IMR-90 (cell line): ENCODE results near the gene NRP2. TPM values are rescaled to one million over a fixed set of nuclear protein-coding genes. Genes with fewer than 3 reads are reported as not detected.

Experiments used
- ATAC-seq: fragments of 200-7000 bp; cut with Tn5 transposase; 2 replicates; pipeline ENCODE4 v1.9.1; 2020; ENCODE audit warnings: low read depth, mild to moderate bottlenecking, moderate library complexity
- BruUV-seq: library from RNA; stranded (reverse); fragments of 400-500 nt; replicated peaks from 2 replicates; lab custom pipeline; 2021; lab: Mats Ljungman, UMichigan
- CTCF ChIA-PET: fragments of 300-600 bp; formaldehyde crosslinking; extraction: SDS; loops from one replicate; lab custom pipeline; 2021; ENCODE audit warnings: antibody characterized with exemption; lab: Yijun Ruan, JAX
- POLR2A ChIA-PET: fragments of 300-600 bp; sonication (Branson Sonifier 250); formaldehyde crosslinking; loops from one replicate; lab custom pipeline; 2022; ENCODE audit warnings: antibody characterized with exemption; ENCODE audit not compliant: unreplicated experiment; lab: Charles Lee
- DNase-seq: peaks from one replicate; pipeline ENCODE4 v3.0.0; 2013
- H2AFZ ChIP-seq: replicated peaks from 2 replicates; pipeline ENCODE3; 2013; ENCODE audit warnings: low read length, mild to moderate bottlenecking; ENCODE audit not compliant: poor library complexity
- H2AK5ac ChIP-seq: 2 replicates; pipeline ENCODE4 v1.6.1; 2013; ENCODE audit warnings: low read depth, low read length, inconsistent platforms
- H2AK9ac ChIP-seq: replicated peaks from 2 replicates; pipeline ENCODE3; 2013; ENCODE audit warnings: mild to moderate bottlenecking, low read depth, low read length, moderate library complexity; ENCODE audit not compliant: poor library complexity
- H2BK120ac ChIP-seq: 2 replicates; pipeline ENCODE4 v1.6.1; 2013; ENCODE audit warnings: low read depth, low read length, inconsistent platforms
- H2BK15ac ChIP-seq: 3 replicates; pipeline ENCODE4 v1.6.1; 2013; ENCODE audit warnings: low read depth, low read length, inconsistent platforms
- H2BK20ac ChIP-seq: 2 replicates; pipeline ENCODE4 v1.6.1; 2013; ENCODE audit warnings: low read depth, mild to moderate bottlenecking, inconsistent platforms, low read length, moderate library complexity
- H2BK5ac ChIP-seq: 2 replicates; pipeline ENCODE4 v1.6.1; 2013; ENCODE audit warnings: mild to moderate bottlenecking, low read depth, low read length, inconsistent platforms; ENCODE audit not compliant: poor library complexity, severe bottlenecking
- H3K14ac ChIP-seq: replicated peaks from 2 replicates; pipeline ENCODE4 v1.6.1; 2013; ENCODE audit warnings: low read depth, low read length, inconsistent platforms
- H3K18ac ChIP-seq: 2 replicates; pipeline ENCODE4 v1.6.1; 2013; ENCODE audit warnings: low read depth, low read length, control low read depth
- H3K23ac ChIP-seq: 2 replicates; pipeline ENCODE4 v1.6.1; 2013; ENCODE audit warnings: low read depth, low read length, inconsistent platforms
- H3K27ac ChIP-seq: 2 replicates; pipeline ENCODE4 v1.5.1; 2013; ENCODE audit warnings: mild to moderate bottlenecking, control low read depth, low read length; ENCODE audit not compliant: insufficient read depth
- H3K27me3 ChIP-seq: 2 replicates; pipeline ENCODE4 v1.6.1; 2013; ENCODE audit warnings: low read length; ENCODE audit not compliant: control insufficient read depth, insufficient read depth
- H3K36me3 ChIP-seq: 2 replicates; pipeline ENCODE4 v1.6.1; 2013; ENCODE audit warnings: low read length, mixed read lengths; ENCODE audit not compliant: control insufficient read depth, insufficient read depth
- H3K4ac ChIP-seq: 2 replicates; pipeline ENCODE4 v1.6.1; 2013; ENCODE audit warnings: low read depth, low read length, inconsistent platforms
- H3K4me1 ChIP-seq: 2 replicates; pipeline ENCODE4 v1.6.1; 2013; ENCODE audit warnings: low read length, mixed read lengths; ENCODE audit not compliant: control insufficient read depth, insufficient read depth
- H3K4me2 ChIP-seq: 2 replicates; pipeline ENCODE4 v1.6.1; 2013; ENCODE audit warnings: low read depth, mild to moderate bottlenecking, control low read depth, low read length, moderate library complexity
- H3K4me3 ChIP-seq: 2 replicates; pipeline ENCODE4 v1.5.1; 2013; ENCODE audit warnings: low read depth, mild to moderate bottlenecking, control low read depth, low read length, moderate library complexity; ENCODE audit not compliant: insufficient read depth
- H3K56ac ChIP-seq: 2 replicates; pipeline ENCODE4 v1.6.1; 2013; ENCODE audit warnings: low read length, inconsistent platforms; ENCODE audit not compliant: insufficient read depth; ENCODE audit errors: extremely low read depth
- H3K79me1 ChIP-seq, 2 experiments: 2 replicates each; pipeline ENCODE4 v1.6.1; 2013; ENCODE audit warnings: low read length in 2 of 2, inconsistent platforms in 1 of 2, low read depth in 1 of 2
- H3K9ac ChIP-seq: 2 replicates; pipeline ENCODE4 v1.6.1; 2013; ENCODE audit warnings: low read depth, low read length, control low read depth
- H3K9me1 ChIP-seq: 2 replicates; pipeline ENCODE4 v1.6.1; 2013; ENCODE audit warnings: low read length, inconsistent platforms; ENCODE audit not compliant: insufficient read depth
- H3K9me3 ChIP-seq: 2 replicates; pipeline ENCODE4 v1.6.1; 2013; ENCODE audit warnings: low read length; ENCODE audit not compliant: control insufficient read depth, insufficient read depth
- H4K20me1 ChIP-seq: 2 replicates; pipeline ENCODE4 v1.6.1; 2013; ENCODE audit warnings: low read length, inconsistent platforms; ENCODE audit not compliant: insufficient read depth
- H4K5ac ChIP-seq: 2 replicates; pipeline ENCODE4 v1.6.1; 2013; ENCODE audit warnings: mild to moderate bottlenecking, low read depth, low read length, control low read depth
- H4K8ac ChIP-seq, 2 experiments: 2 replicates each; pipeline ENCODE4 v1.6.1; 2013; ENCODE audit warnings: low read depth in 2 of 2, low read length in 2 of 2, control low read depth in 1 of 2, inconsistent platforms in 1 of 2
- H4K91ac ChIP-seq: 2 replicates; pipeline ENCODE4 v1.6.1; 2013; ENCODE audit warnings: low read depth, low read length, inconsistent platforms; ENCODE audit not compliant: insufficient read depth
- BHLHE40 ChIP-seq: fragments of 150-350 bp; IDR thresholded peaks from 2 replicates; pipeline ENCODE4 v1.6.1; 2016; ENCODE audit warnings: mild to moderate bottlenecking, low read depth, low read length
- CEBPB ChIP-seq: IDR thresholded peaks from 2 replicates; pipeline ENCODE4 v1.6.1; 2012; ENCODE audit warnings: low read depth, low read length, improper control_type of control experiment
- CHD1 ChIP-seq: IDR thresholded peaks from 2 replicates; pipeline ENCODE4 v1.6.1; 2012; ENCODE audit warnings: low read depth, low read length, improper control_type of control experiment
- ELK1 ChIP-seq: fragments of 150-350 bp; IDR thresholded peaks from 2 replicates; pipeline ENCODE4 v1.6.1; 2016; ENCODE audit warnings: low read depth, mild to moderate bottlenecking, low read length, moderate library complexity, borderline replicate concordance
- FOS ChIP-seq: fragments of 150-350 bp; IDR thresholded peaks from 2 replicates; pipeline ENCODE4 v1.6.1; 2016; ENCODE audit warnings: low read depth, low read length
- MAFK ChIP-seq: IDR thresholded peaks from 2 replicates; pipeline ENCODE4 v1.6.1; 2012; ENCODE audit warnings: low read depth, low read length, improper control_type of control experiment
- MAZ ChIP-seq: IDR thresholded peaks from 2 replicates; pipeline ENCODE4 v1.6.1; 2012; ENCODE audit warnings: low read depth, mild to moderate bottlenecking, low read length, improper control_type of control experiment, moderate library complexity, borderline replicate concordance
- MXI1 ChIP-seq: IDR thresholded peaks from 2 replicates; pipeline ENCODE4 v1.6.1; 2012; ENCODE audit warnings: low read depth, mild to moderate bottlenecking, low read length, moderate library complexity, borderline replicate concordance
- NFE2L2 ChIP-seq: fragments of 150-350 bp; IDR thresholded peaks from 2 replicates; pipeline ENCODE4 v1.6.1; 2016; ENCODE audit warnings: low read depth, mild to moderate bottlenecking, low read length
- POLR2A ChIP-seq: IDR thresholded peaks from 2 replicates; pipeline ENCODE4 v1.6.1; 2012; ENCODE audit warnings: mild to moderate bottlenecking, low read depth, low read length
- RAD21 ChIP-seq: IDR thresholded peaks from 2 replicates; pipeline ENCODE4 v1.6.1; 2012; ENCODE audit warnings: low read length, improper control_type of control experiment
- RCOR1 ChIP-seq: IDR thresholded peaks from 2 replicates; pipeline ENCODE4 v1.6.1; 2012; ENCODE audit warnings: mild to moderate bottlenecking, low read length, improper control_type of control experiment; ENCODE audit not compliant: insufficient replicate concordance
- RFX5 ChIP-seq: IDR thresholded peaks from 2 replicates; pipeline ENCODE4 v1.8.0; 2012; ENCODE audit warnings: low read depth, mild to moderate bottlenecking, low read length, moderate library complexity
- SMC3 ChIP-seq: fragments of 150-350 bp; IDR thresholded peaks from 2 replicates; pipeline ENCODE4 v1.6.1; 2016; ENCODE audit warnings: low read depth, mild to moderate bottlenecking, antibody characterized with exemption, low read length, moderate library complexity
- WGBS, 2 experiments: methylation state at CpG; one replicate each; pipeline versions ENCODE4 v1.1.5 to v1.1.7; 2013; ENCODE audit warnings: missing lambda C conversion rate in 2 of 2; ENCODE audit not compliant: insufficient read length in 1 of 2; ENCODE audit errors: extremely low coverage in 2 of 2; 5-methylcytosine and 5-hydroxymethylcytosine counted together
- dilution Hi-C: fragments of 300-500 bp; cut with HindIII; formaldehyde crosslinking; loops from one replicate; pipeline ENCODE4 v1.14.3; 2018; ENCODE audit warnings: low sequenced_read_pairs; ENCODE audit not compliant: unreplicated experiment
- in situ Hi-C: fragments of 300-500 bp; cut with MboI; formaldehyde crosslinking; loops from 3 replicates; pipeline ENCODE4 v1.14.3; 2019; ENCODE audit warnings: low sequenced_read_pairs, inconsistent platforms, mixed read lengths
- intact Hi-C: fragments of 100-400 bp; cut with micrococcal nuclease; formaldehyde crosslinking; loops from 2 replicates; pipeline ENCODE4 v1.10.0; 2022
- polyA plus RNA-seq, 3 experiments: library from polyadenylated mRNA; depleted of rRNA; stranded (reverse); fragments of >200 nt; gene quantifications; 2 replicates each; pipeline ENCODE4 v1.2.3, GENCODE V29; 2012; ENCODE audit warnings: low replicate concordance in 1 of 3
- total RNA-seq: library from RNA; depleted of rRNA; stranded (reverse); fragments of >200 nt; gene quantifications from 2 replicates; pipeline ENCODE4 v1.2.3, GENCODE V29; 2012
- TF ChIP-seq, protein P1 (sequence below): conservative IDR thresholded peaks from 2 replicates; pipeline ENCODE4 v1.5.1; 2012; ENCODE audit warnings: mild to moderate bottlenecking, low read depth, low read length, improper control_type of control experiment
- TF ChIP-seq, protein P2 (sequence below): fragments of 150-350 bp; IDR thresholded peaks from 2 replicates; pipeline ENCODE4 v1.6.1; 2017; ENCODE audit warnings: mild to moderate bottlenecking, antibody characterized with exemption, low read length, low read depth

Gene NRP2
- total and polyA plus RNA-seq, 2 of the 4 experiments (the other 2 are of a cell fraction), result 46.4 to 51.3 TPM

- intact Hi-C loops, result no loop called here
- ATAC-seq, result no peak
- no peak overlapping the region for H2AFZ ChIP-seq
Observed at GRCh38 chr2:205836477-205837221, 154.3 kb downstream of the NRP2 start.

More at GRCh38 chr2:205836477-205837221, 154.3 kb downstream of the NRP2 start:
- no peak overlapping the region for H4K5ac ChIP-seq
- no peak overlapping the region for H2BK15ac ChIP-seq
- no peak overlapping the region for H2BK20ac ChIP-seq
- no peak overlapping the region for H3K14ac ChIP-seq
- H3K9me3 ChIP-seq, result no peaks in the 10 kb centered on the region
- H3K4me2 ChIP-seq, result no peak overlapping the region
- in situ Hi-C loops, result no loop called here
- H3K27ac ChIP-seq, result no peak overlapping the region
- H2BK120ac ChIP-seq, result no peak overlapping the region
- no peaks in the 10 kb centered on the region for H3K79me1 ChIP-seq
- no peak overlapping the region for H4K91ac ChIP-seq
- H3K56ac ChIP-seq, result no peak overlapping the region
- H3K4ac ChIP-seq, result no peak overlapping the region
- ChIA-PET CTCF (interaction anchor here (1.2 kb wide), 1 partner anchor 700 kb away, joined by 3 read pairs; no protein-coding TSS in a partner anchor), POLR2A (no interaction called here)
- no peak overlapping the region for H2BK5ac ChIP-seq
- no peak for TF ChIP-seq RCOR1
- TF ChIP-seq BHLHE40, result no peak
- TF ChIP-seq NFE2L2, result no peak
- TF ChIP-seq MAZ, result no peak
- TF ChIP-seq, protein P1, sequence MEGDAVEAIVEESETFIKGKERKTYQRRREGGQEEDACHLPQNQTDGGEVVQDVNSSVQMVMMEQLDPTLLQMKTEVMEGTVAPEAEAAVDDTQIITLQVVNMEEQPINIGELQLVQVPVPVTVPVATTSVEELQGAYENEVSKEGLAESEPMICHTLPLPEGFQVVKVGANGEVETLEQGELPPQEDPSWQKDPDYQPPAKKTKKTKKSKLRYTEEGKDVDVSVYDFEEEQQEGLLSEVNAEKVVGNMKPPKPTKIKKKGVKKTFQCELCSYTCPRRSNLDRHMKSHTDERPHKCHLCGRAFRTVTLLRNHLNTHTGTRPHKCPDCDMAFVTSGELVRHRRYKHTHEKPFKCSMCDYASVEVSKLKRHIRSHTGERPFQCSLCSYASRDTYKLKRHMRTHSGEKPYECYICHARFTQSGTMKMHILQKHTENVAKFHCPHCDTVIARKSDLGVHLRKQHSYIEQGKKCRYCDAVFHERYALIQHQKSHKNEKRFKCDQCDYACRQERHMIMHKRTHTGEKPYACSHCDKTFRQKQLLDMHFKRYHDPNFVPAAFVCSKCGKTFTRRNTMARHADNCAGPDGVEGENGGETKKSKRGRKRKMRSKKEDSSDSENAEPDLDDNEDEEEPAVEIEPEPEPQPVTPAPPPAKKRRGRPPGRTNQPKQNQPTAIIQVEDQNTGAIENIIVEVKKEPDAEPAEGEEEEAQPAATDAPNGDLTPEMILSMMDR, result no peak
- no peak for TF ChIP-seq SMC3
- TF ChIP-seq ELK1, result no peak
- TF ChIP-seq, protein P2, sequence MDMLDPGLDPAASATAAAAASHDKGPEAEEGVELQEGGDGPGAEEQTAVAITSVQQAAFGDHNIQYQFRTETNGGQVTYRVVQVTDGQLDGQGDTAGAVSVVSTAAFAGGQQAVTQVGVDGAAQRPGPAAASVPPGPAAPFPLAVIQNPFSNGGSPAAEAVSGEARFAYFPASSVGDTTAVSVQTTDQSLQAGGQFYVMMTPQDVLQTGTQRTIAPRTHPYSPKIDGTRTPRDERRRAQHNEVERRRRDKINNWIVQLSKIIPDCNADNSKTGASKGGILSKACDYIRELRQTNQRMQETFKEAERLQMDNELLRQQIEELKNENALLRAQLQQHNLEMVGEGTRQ, result no peak
- no peak for TF ChIP-seq FOS
- no peak for TF ChIP-seq RAD21
- no peak for TF ChIP-seq RFX5
- TF ChIP-seq CEBPB, result no peak
- no peak for TF ChIP-seq CHD1
- no peak for TF ChIP-seq MAFK
- TF ChIP-seq MXI1, result no peak
- no peak for TF ChIP-seq POLR2A
- no TSS peak for BruUV-seq
- no peaks in the 10 kb centered on the region for H4K20me1 ChIP-seq
- WGBS, 2 experiments, result no CpG with 5 or more reads among the region's 13 CpGs
- no peak overlapping the region for H2AK5ac ChIP-seq
- H3K18ac ChIP-seq, result no peak overlapping the region; the same call in 1 of the 2 replicates
- H3K9ac ChIP-seq, result no peak overlapping the region
- dilution Hi-C loops, result no loop called here
- H3K23ac ChIP-seq, result no peak overlapping the region
- H3K27me3 ChIP-seq, result peaks cover 18% of the 10 kb centered on the region
- no peak overlapping the region for H4K8ac ChIP-seq
- H3K9me1 ChIP-seq, result no peaks in the 10 kb centered on the region
- no peaks in the 10 kb centered on the region for H3K36me3 ChIP-seq
- no peak overlapping the region for H2AK9ac ChIP-seq
- no peak overlapping the region for H3K4me3 ChIP-seq
- H3K4me1 ChIP-seq, result peaks cover 4% of the 10 kb centered on the region; the same call in 1 of the 2 replicates
- DNase-seq, result no peak
